GM23338 (cell line): ENCODE data around the gene SMYD3.

Experiments used
- CREB1 ChIP-seq: fragments of 250-450 bp; sonication (Bioruptor Pico); IDR thresholded peaks from 2 replicates; pipeline ENCODE4 v1.5.0; 2020; ENCODE audit warnings: low read depth, mild to moderate bottlenecking, moderate library complexity
- CTCF ChIP-seq, 2 experiments: fragments of 200-600 bp in 1 of 2; sonication (generic) in 1 of 2; conservative IDR thresholded peaks; 2 replicates each; pipeline versions ENCODE4 v1.5.1 to v1.6.1; 2016 to 2017; ENCODE audit warnings: antibody characterized with exemption in 2 of 2, low read depth in 2 of 2, mild to moderate bottlenecking in 2 of 2, moderate library complexity in 1 of 2
- ETS1 ChIP-seq: IDR thresholded peaks from 2 replicates; pipeline ENCODE4 v1.6.1; 2016; ENCODE audit warnings: antibody characterized with exemption
- POLR2AphosphoS5 ChIP-seq: IDR thresholded peaks from 2 replicates; pipeline ENCODE4 v1.6.1; 2016; ENCODE audit warnings: antibody characterized with exemption, low read depth

- TF ChIP-seq POLR2AphosphoS5 = no peak
- TF ChIP-seq ETS1 = no peak
- no peak for TF ChIP-seq CTCF (conservative IDR thresholded peaks at IDR 0.05; ENCODE audit: low read depth in 2 of 2)
- no peak for TF ChIP-seq CREB1 (CRISPR knock-in tag)
These were observed 715.4 kb downstream of the SMYD3 start for GRCh38 chr1:245791410-245792312.
